ENCODE data around the gene SLC13A4.

GRCh38 chr7:135687466-135687865 lies 40.5 kb downstream of the SLC13A4 start:
- TF ChIP-seq CTCF (IDR thresholded peaks at IDR 0.05; ENCODE audit: poor library complexity) (no peak), EZH2 (IDR thresholded peaks at IDR 0.05; ENCODE audit: borderline replicate concordance) (no peak), EZH2phosphoT487 (IDR thresholded peaks at IDR 0.05; ENCODE audit: low read depth, severe bottlenecking, unreplicated experiment) (no peak)
